Pulmonary artery endothelial cell (primary cell): ENCODE data around the gene IFITM1. TPM values are rescaled to one million over a fixed set of nuclear protein-coding genes. Genes with fewer than 3 reads are reported as not detected.
"Not testable (repeated sequence)": the region's sequence is repeated elsewhere in the genome, so short reads cannot be mapped to it uniquely, and the experiment has no call there.

Source experiments
- DNase-seq: peaks from one replicate; pipeline ENCODE4 v3.0.0-alpha.2; 2011; ENCODE audit warnings: low read depth, low spot score
- total RNA-seq: library from RNA; depleted of rRNA; stranded (reverse); fragments of >200 nt; gene quantifications from 2 replicates; pipeline ENCODE4 v1.2.3, GENCODE V29; 2014

IFITM1 gene
- total RNA-seq, 1 donor from 2014 or later = 7.9 TPM

- no peak for DNase-seq
These were observed 12.2 kb downstream of the IFITM1 start for GRCh38 chr11:325796-326591.

- DNase-seq = no peak
These were observed 12.7 kb downstream of the IFITM1 start for GRCh38 chr11:326592-326841.

- peak; percentile 60 for DNase-seq
These were observed 13.2 kb downstream of the IFITM1 start for GRCh38 chr11:326842-327580.

GRCh38 chr11:327581-327923 is 13.7 kb downstream of the IFITM1 start:
- DNase-seq = no peak

- DNase-seq = no peak
These were observed 14.2 kb downstream of the IFITM1 start for GRCh38 chr11:328012-328411.

- not testable (repeated sequence) for DNase-seq
These were observed 14.8 kb downstream of the IFITM1 start for GRCh38 chr11:328516-329100.

GRCh38 chr11:329886-330253 is 16.0 kb downstream of the IFITM1 start:
- DNase-seq = no peak

- no peak for DNase-seq
These were observed 16.5 kb downstream of the IFITM1 start for GRCh38 chr11:330307-330693.

GRCh38 chr11:330694-331357 is 17.0 kb downstream of the IFITM1 start:
- DNase-seq = no peak

- no peak for DNase-seq
These were observed 17.7 kb downstream of the IFITM1 start for GRCh38 chr11:331358-332060.

GRCh38 chr11:332651-333480 is 19.0 kb downstream of the IFITM1 start:
- no peak for DNase-seq

GRCh38 chr11:333616-334263 is 19.9 kb downstream of the IFITM1 start:
- DNase-seq = not testable (repeated sequence)

GRCh38 chr11:334264-334994 is 20.6 kb downstream of the IFITM1 start:
- DNase-seq = no peak

GRCh38 chr11:335779-336658 is 22.2 kb downstream of the IFITM1 start:
- no peak for DNase-seq

- no peak for DNase-seq
These were observed 22.9 kb downstream of the IFITM1 start for GRCh38 chr11:336659-337198.

- DNase-seq = no peak
These were observed 23.9 kb downstream of the IFITM1 start for GRCh38 chr11:337711-338110.

- no peak for DNase-seq
These were observed 26.1 kb downstream of the IFITM1 start for GRCh38 chr11:339963-340362.
